HCT116 (cell line): ENCODE data around the gene ATAD3A. TPM values are rescaled to one million over a fixed set of nuclear protein-coding genes. Genes with fewer than 3 reads are reported as not detected.
"Not testable (repeated sequence)": the region's sequence is repeated elsewhere in the genome, so short reads cannot be mapped to it uniquely, and the experiment has no call there.

ENCODE experiments used
- ATAC-seq: fragments of 200-7000 bp; cut with Tn5 transposase; 2 replicates; pipeline ENCODE4 v1.9.1; 2020; ENCODE audit warnings: mild to moderate bottlenecking, moderate library complexity
- BruUV-seq: library from RNA; stranded (reverse); fragments of 400-500 nt; replicated peaks from 2 replicates; lab custom pipeline; 2021; lab: Mats Ljungman, UMichigan
- CTCF ChIA-PET: fragments of 300-600 bp; sonication (Branson Sonifier 250); formaldehyde crosslinking; loops from one replicate; lab custom pipeline; 2021; ENCODE audit warnings: antibody characterized with exemption; lab: Charles Lee
- POLR2A ChIA-PET: fragments of 300-600, 350-600 bp; sonication (Branson Sonifier 250); formaldehyde crosslinking; loops from one replicate; lab custom pipeline; 2021; ENCODE audit warnings: antibody characterized with exemption; lab: Charles Lee
- RAD21 ChIA-PET, 2 experiments: fragments of 300-600 bp; sonication (Branson Sonifier 250); formaldehyde crosslinking; loops; one replicate each; lab custom pipeline; 2023; ENCODE audit warnings: low total read pairs in 2 of 2; ENCODE audit not compliant: uncharacterized antibody in 2 of 2, unreplicated experiment in 2 of 2, low non-redundant PET in 1 of 2; lab: Charles Lee
- DNase-seq: peaks from one replicate; pipeline ENCODE4 v3.0.0-alpha.2; 2010; ENCODE audit warnings: low read depth, low spot score
- H2AFZ ChIP-seq: fragments of 200-600 bp; shearing (Covaris generic), sonication (generic); 2 replicates; pipeline ENCODE4 v1.6.1; 2017; ENCODE audit warnings: low read depth, mixed run types, mixed read lengths, antibody characterized with exemption, low read length; ENCODE audit not compliant: poor library complexity, severe bottlenecking
- H3K27ac ChIP-seq: 2 replicates; pipeline ENCODE4 v1.5.1; 2012; ENCODE audit warnings: low read depth, low read length
- H3K27me3 ChIP-seq: fragments of 200-600 bp; sonication (generic); 2 replicates; pipeline ENCODE4 v1.6.1; 2016; ENCODE audit warnings: mixed run types, low read length, mixed read lengths; ENCODE audit not compliant: insufficient read depth
- H3K36me3 ChIP-seq, 2 experiments: fragments of 200-500 bp in 1 of 2; fragments of 200-600 bp in 1 of 2; sonication (Bioruptor generic) in 1 of 2; sonication (generic) in 1 of 2; 2 replicates each; pipeline versions ENCODE4 v1.5.1 to v1.6.1; 2014 to 2016; ENCODE audit warnings: low read length in 2 of 2, inconsistent platforms in 1 of 2, mixed read lengths in 1 of 2, mixed run types in 1 of 2; ENCODE audit not compliant: insufficient read depth in 2 of 2, control insufficient read depth in 1 of 2
- H3K4me1 ChIP-seq, 2 experiments: fragments of 200-600 bp in 1 of 2; sonication (generic) in 1 of 2; 2 replicates each; pipeline versions ENCODE4 v1.5.1 to v1.6.1; 2012 to 2017; ENCODE audit warnings: low read length in 2 of 2, inconsistent platforms in 1 of 2, mild to moderate bottlenecking in 1 of 2, mixed read lengths in 1 of 2, mixed run types in 1 of 2, moderate library complexity in 1 of 2; ENCODE audit not compliant: insufficient read depth in 2 of 2, control insufficient read depth in 1 of 2
- H3K4me2 ChIP-seq: fragments of 200-600 bp; sonication (generic); 2 replicates; pipeline ENCODE4 v1.6.1; 2017; ENCODE audit warnings: mixed run types, low read length, mixed read lengths
- H3K4me3 ChIP-seq, 2 experiments: fragments of 200-600 bp in 1 of 2; sonication (generic) in 1 of 2; replicated peaks in 1 of 2; 2 replicates each; pipeline ENCODE4 v1.5.1; 2011 to 2016; ENCODE audit warnings: low read length in 2 of 2, control low read depth in 1 of 2, low read depth in 1 of 2, mild to moderate bottlenecking in 1 of 2, mixed read lengths in 1 of 2, mixed run types in 1 of 2
- H3K79me2 ChIP-seq: fragments of 200-600 bp; sonication (generic); 2 replicates; pipeline ENCODE4 v1.6.1; 2017; ENCODE audit warnings: mild to moderate bottlenecking, mixed run types, low read length, moderate library complexity, mixed read lengths; ENCODE audit not compliant: insufficient read depth
- H3K9ac ChIP-seq: fragments of 200-600 bp; sonication (generic); 2 replicates; pipeline ENCODE4 v1.6.1; 2016; ENCODE audit warnings: low read length, mixed read lengths
- H3K9me2 ChIP-seq: fragments of 200-600 bp; sonication (generic), shearing (Covaris generic); 2 replicates; pipeline ENCODE4 v1.6.1; 2017; ENCODE audit warnings: mixed run types, mild to moderate bottlenecking, moderate library complexity; ENCODE audit not compliant: insufficient read depth
- H3K9me3 ChIP-seq, 2 experiments: fragments of 200-500 bp in 1 of 2; fragments of 200-600 bp in 1 of 2; sonication (Bioruptor generic) in 1 of 2; sonication (generic) in 1 of 2; 2 replicates each; pipeline ENCODE4 v1.6.1; 2014 to 2017; ENCODE audit warnings: low read length in 2 of 2, mixed read lengths in 2 of 2, inconsistent platforms in 1 of 2, low read depth in 1 of 2, mild to moderate bottlenecking in 1 of 2, mixed run types in 1 of 2, moderate library complexity in 1 of 2; ENCODE audit not compliant: control insufficient read depth in 1 of 2, insufficient read depth in 1 of 2
- H4K20me1 ChIP-seq: fragments of 200-600 bp; sonication (generic), shearing (Covaris generic); 2 replicates; pipeline ENCODE4 v1.6.1; 2017; ENCODE audit warnings: mixed run types, mild to moderate bottlenecking, moderate library complexity; ENCODE audit not compliant: insufficient read depth
- intact Hi-C: fragments of 100-400 bp; cut with micrococcal nuclease; formaldehyde crosslinking; loops from 2 replicates; pipeline ENCODE4 v1.10.0; 2022
- total RNA-seq: library from RNA; stranded (reverse); gene quantifications from one replicate; pipeline ENCODE4 v1.2.1, GENCODE V29; 2021; ENCODE audit not compliant: unreplicated experiment

ATAD3A gene
- total RNA-seq, 1 experiment from 2014 or later: 92.3 TPM

DNA sequence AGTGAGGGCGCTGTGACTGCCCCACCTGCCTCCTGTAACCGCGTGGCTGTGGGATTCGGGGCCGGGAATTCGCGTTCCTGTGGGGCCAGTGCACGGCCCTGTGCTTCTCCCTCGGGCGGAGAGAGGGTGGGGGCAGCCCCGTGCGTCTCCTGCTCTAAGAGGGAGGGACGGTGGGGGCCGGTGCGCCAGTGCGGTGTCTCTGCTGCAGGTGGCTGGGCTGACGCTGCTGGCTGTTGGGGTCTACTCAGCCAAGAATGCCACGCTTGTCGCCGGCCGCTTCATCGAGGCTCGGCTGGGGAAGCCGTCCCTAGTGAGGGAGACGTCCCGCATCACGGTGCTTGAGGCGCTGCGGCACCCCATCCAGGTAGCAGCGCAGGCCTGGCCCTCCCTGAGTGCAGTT lies 10.6 kb downstream of the ATAD3A start:
- H3K4me2 ChIP-seq, H3K9me3 ChIP-seq, H3K27ac ChIP-seq, H3K79me2 ChIP-seq, H3K4me1 ChIP-seq, ATAC-seq, CTCF ChIA-PET, BruUV-seq, H2AFZ ChIP-seq, intact Hi-C loops, H3K27me3 ChIP-seq, H3K4me3 ChIP-seq, H4K20me1 ChIP-seq, DNase-seq, RAD21 ChIA-PET, H3K9ac ChIP-seq, H3K9me2 ChIP-seq, POLR2A ChIA-PET: not testable (repeated sequence)
- peaks cover 10 to 21% of the 10 kb centered on the region in 2 experiments; a peak in 3 of 4 replicates for H3K36me3 ChIP-seq

DNA sequence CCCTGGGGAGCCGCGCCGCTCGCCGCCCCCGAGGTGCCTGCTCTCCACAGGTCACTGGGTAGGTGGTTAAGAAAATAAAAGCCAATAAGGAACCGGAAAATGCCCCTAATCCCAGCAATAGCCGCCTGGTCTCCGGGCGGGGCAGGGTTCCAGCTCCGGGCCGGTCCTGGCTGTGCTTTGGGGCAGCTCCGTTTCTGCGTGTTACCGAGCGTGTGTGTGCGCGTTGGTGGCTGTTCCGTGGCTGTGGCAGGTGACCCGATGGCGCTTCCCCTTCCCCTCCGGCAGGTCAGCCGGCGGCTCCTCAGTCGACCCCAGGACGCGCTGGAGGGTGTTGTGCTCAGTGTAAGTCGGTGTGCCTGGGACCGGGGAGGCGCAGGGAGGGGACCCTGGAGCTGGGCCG lies 11.3 kb downstream of the ATAD3A start:
- H3K79me2 ChIP-seq, H3K4me3 ChIP-seq, H3K4me2 ChIP-seq, BruUV-seq, H3K9ac ChIP-seq, H4K20me1 ChIP-seq, POLR2A ChIA-PET, H3K9me3 ChIP-seq, H3K27me3 ChIP-seq, CTCF ChIA-PET, RAD21 ChIA-PET, H3K27ac ChIP-seq, H2AFZ ChIP-seq, H3K9me2 ChIP-seq, H3K4me1 ChIP-seq, intact Hi-C loops, DNase-seq, ATAC-seq: not testable (repeated sequence)
- peaks cover 9 to 22% of the 10 kb centered on the region in 2 experiments; a peak in 3 of 4 replicates for H3K36me3 ChIP-seq

- H3K4me3 ChIP-seq, H3K9ac ChIP-seq, RAD21 ChIA-PET, intact Hi-C loops, ATAC-seq, H3K4me2 ChIP-seq, BruUV-seq, H2AFZ ChIP-seq, POLR2A ChIA-PET, H3K9me2 ChIP-seq, CTCF ChIA-PET, H3K27me3 ChIP-seq, H3K9me3 ChIP-seq, H3K4me1 ChIP-seq, H4K20me1 ChIP-seq, DNase-seq, H3K27ac ChIP-seq, H3K79me2 ChIP-seq: not testable (repeated sequence)
- peaks cover 7 to 22% of the 10 kb centered on the region in 2 experiments; a peak in 3 of 4 replicates for H3K36me3 ChIP-seq
Measured at GRCh38 chr1:1523651-1524050, 11.7 kb downstream of the ATAD3A start.

GRCh38 chr1:1524750-1525383 lies 12.9 kb downstream of the ATAD3A start:
- H3K9ac ChIP-seq, ATAC-seq, H3K27ac ChIP-seq, RAD21 ChIA-PET, H2AFZ ChIP-seq, CTCF ChIA-PET, DNase-seq, H3K4me3 ChIP-seq, H3K9me2 ChIP-seq, H3K27me3 ChIP-seq, H4K20me1 ChIP-seq, H3K4me1 ChIP-seq, BruUV-seq, POLR2A ChIA-PET, H3K79me2 ChIP-seq, H3K4me2 ChIP-seq, intact Hi-C loops, H3K9me3 ChIP-seq: not testable (repeated sequence)
- H3K36me3 ChIP-seq: peaks cover 6 to 33% of the 10 kb centered on the region in 2 experiments; a peak in 3 of 4 replicates
